ENCODE data around the gene LDLR.
"Not testable (repeated sequence)": the region's sequence is repeated elsewhere in the genome, so short reads cannot be mapped to it uniquely, and the experiment has no call there.

Gene LDLR

GRCh38 chr19:11088506-11089253 lies 583 bp upstream of the LDLR start:
- H3K4me3 ChIP-seq (ENCODE audit: low read length): peak overlapping the region; percentile 92
- DNase-seq (ENCODE audit: low read depth): no peak
- TF ChIP-seq CTCF (conservative IDR thresholded peaks at IDR 0.05; ENCODE audit: low read depth, low read length): no peak

GRCh38 chr19:11090014-11090263 lies 676 bp downstream of the LDLR start:
- peak overlapping the region; percentile 92 for H3K4me3 ChIP-seq (ENCODE audit: low read length)
- not testable (repeated sequence) for DNase-seq (ENCODE audit: low read depth)

GRCh38 chr19:11090264-11090996 lies 1.2 kb downstream of the LDLR start:
- peak; percentile 85 for DNase-seq (ENCODE audit: low read depth)
- no peak for TF ChIP-seq CTCF (conservative IDR thresholded peaks at IDR 0.05; ENCODE audit: low read depth, low read length)
- peak overlapping the region; percentile 97 for H3K4me3 ChIP-seq (ENCODE audit: low read length)

- H3K4me3 ChIP-seq (ENCODE audit: low read length): peak overlapping the region; percentile 97
- TF ChIP-seq CTCF (conservative IDR thresholded peaks at IDR 0.05; ENCODE audit: low read depth, low read length): no peak
- DNase-seq (ENCODE audit: low read depth): no peak
These were observed 1.9 kb downstream of the LDLR start for GRCh38 chr19:11090997-11091702.

- TF ChIP-seq CTCF (conservative IDR thresholded peaks at IDR 0.05; ENCODE audit: low read depth, low read length): no peak
- H3K4me3 ChIP-seq (ENCODE audit: low read length): peak overlapping the region; percentile 97
- DNase-seq (ENCODE audit: low read depth): peak; percentile 53
These were observed 2.5 kb downstream of the LDLR start for GRCh38 chr19:11091703-11092153.

GRCh38 chr19:11092181-11092538 lies 2.9 kb downstream of the LDLR start:
- TF ChIP-seq CTCF (conservative IDR thresholded peaks at IDR 0.05; ENCODE audit: low read depth, low read length): no peak
- no peak for DNase-seq (ENCODE audit: low read depth)
- peak overlapping the region; percentile 97 for H3K4me3 ChIP-seq (ENCODE audit: low read length)

- TF ChIP-seq CTCF (conservative IDR thresholded peaks at IDR 0.05; ENCODE audit: low read depth, low read length): no peak
- H3K4me3 ChIP-seq (ENCODE audit: low read length): no peak overlapping the region
- DNase-seq (ENCODE audit: low read depth): no peak
These were observed 4.5 kb downstream of the LDLR start for GRCh38 chr19:11093689-11094238.
